Activated T-cell treated with anti-CD3 and anti-CD28 coated beads for 48 hours (primary cell): ENCODE results near the gene NME8.
A peak's percentile ranks its signal among the peaks of the same experiment; 100 is the strongest.
"Not testable (repeated sequence)": the region's sequence is repeated elsewhere in the genome, so short reads cannot be mapped to it uniquely, and the experiment has no call there.

Experiments used
- DNase-seq: peaks from one replicate; pipeline ENCODE4 v3.0.0-alpha.2; 2020; ENCODE audit warnings: low read depth

The NME8 gene

DNA sequence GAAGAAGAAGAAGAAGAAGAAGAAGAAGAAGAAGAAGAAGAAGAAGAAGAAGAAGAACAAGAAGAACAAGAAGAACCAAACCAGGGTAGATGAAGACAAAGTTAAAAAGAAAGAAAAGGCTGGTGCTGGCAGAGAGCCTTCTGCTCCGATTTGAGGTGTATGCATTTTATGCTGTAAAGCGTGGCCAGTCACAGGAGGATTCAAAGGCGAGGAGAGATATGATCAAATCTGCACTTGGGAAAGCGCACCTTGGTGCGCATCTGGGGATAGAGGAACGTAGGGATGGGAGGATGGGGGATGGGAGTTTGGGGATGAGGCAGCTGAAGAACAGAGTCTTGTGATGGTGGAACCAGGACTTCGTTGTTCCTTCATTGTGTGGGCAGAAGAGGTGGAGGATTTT lies at the start of gene NME8:
TSS of gene NME8 (plus strand) at position 301 of the 400 bp plus-strand sequence. CDS start 1,670 bp downstream, outside the sequence.
- DNase-seq: no peak

- no peak for DNase-seq
Observed at GRCh38 chr7:37806152-37806551, 42.2 kb upstream of the NME8 start.

- DNase-seq: not testable (repeated sequence)
Observed at GRCh38 chr7:37812161-37812580, 36.2 kb upstream of the NME8 start.

DNA sequence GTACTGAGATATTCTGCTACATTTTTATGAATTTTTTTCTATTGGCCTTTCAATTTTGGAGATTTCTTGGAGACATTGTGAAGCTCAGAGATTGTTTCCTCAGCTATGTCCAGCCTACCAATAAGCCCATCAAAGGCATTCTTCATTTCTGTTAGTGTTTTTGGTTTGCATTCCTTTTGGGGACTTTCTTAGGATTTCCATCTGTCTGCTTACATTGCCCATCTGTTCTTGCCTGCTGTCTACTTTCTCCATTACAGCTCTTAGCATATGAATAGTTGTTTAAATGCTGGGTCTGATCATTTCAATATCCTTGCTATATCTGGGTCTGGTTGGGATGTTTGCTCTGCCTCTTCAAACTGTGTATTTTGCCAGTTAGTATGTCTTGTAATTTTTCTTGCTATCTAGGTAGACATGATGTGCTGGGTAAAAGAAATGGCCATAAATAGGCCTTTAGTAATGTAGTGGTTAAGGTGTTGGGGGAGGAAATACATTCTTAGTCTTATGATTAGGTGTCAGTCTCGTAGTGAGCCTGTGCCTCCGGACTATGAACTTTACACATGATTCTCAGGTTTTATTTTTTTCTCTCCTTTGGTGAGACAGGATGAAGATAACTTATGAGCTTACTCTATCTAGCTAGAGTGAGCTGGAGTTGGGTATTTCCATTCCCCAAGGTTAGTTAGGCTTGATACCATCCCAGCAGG lies 32.6 kb upstream of the NME8 start:
- no peak for DNase-seq

DNA sequence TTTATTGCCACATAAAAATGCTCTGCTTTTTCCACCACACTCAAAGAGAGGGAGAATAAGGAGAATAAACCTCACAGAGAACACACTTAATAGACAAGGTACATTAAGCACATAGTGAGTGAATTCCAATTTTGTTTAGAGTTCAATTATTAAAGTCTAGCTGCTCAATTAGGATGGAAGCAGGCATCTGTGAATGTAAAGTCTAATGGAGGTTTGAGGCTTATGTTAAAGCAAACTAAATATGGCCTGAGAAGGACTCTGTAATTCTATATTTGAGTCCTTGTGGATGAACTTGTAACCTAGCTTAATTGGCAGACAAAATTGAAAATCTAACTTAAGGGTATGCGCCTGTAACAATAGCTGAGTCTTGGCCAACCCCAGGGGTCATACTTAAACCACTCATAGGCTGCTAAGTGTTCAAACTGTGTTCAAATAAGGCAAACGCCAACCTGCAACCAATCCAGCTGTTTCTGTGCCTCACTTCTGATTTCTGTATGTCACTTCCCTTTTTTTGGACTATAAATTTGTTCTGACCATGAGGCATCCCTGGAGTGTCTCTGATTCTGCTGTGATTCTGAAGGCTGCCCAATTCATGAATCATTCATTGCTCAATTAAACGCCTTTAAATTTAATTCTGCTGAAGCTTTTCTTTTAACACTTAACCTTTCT lies 31.3 kb upstream of the NME8 start:
- DNase-seq: no peak

DNA sequence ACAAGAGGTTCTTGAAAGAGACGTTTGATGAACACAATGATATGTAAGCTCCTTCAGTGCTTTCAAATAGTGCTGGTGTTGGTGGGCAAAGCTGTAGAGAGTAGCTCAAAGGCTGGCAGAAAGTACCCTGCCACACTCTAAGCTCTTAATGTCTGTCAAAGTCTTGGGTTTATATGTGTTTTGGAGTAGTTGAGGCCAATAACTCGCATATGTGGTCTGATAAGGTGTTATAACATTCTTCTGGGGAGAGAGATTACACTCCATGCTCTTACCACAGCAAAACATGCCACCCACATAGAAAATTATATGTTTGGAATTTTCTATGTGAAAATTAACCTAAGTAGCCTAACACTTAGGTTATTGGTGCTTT lies 30.8 kb upstream of the NME8 start:
- DNase-seq: no peak

- no peak for DNase-seq
Observed at GRCh38 chr7:37817996-37818720, 30.2 kb upstream of the NME8 start.

- DNase-seq: no peak
Observed at GRCh38 chr7:37820708-37821468, 27.5 kb upstream of the NME8 start.

DNA sequence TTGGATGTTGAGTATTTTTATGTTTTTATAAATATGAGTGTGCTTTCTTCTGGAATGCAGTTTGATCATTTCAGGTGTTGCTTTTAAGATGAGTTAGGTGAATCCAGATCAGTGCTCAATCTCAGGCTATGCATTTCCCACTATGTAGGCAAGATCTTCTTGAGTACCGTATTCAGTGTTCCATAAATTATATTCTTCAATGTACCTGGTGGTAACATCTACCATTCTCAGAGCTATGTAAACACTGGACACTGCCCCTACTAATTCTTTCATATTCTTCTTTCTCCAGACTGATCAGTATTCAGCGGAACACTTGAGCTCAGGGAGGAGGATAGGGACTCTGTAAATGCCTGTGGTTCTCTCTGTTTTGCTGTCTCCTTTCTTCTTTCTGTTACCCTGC lies 25.5 kb upstream of the NME8 start:
- no peak for DNase-seq

DNA sequence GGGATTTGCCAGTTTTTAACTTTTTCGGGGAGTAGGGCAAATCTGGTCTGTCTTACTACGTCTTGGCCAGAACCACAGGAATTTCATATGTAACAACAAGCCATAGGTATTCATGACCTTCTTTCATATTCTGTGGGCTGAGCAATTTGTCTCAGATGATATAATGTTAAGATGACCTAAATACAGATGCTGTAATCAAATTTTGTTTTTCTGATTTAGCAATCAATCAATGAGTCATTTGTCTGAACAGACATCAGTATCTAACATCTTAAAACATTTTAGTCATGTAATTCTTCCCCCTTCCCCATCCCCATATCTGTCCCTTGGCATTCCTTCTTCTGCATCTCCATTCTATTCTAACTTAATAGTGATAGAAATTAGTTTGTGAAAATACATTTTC lies 24.8 kb upstream of the NME8 start:
- DNase-seq: no peak

DNA sequence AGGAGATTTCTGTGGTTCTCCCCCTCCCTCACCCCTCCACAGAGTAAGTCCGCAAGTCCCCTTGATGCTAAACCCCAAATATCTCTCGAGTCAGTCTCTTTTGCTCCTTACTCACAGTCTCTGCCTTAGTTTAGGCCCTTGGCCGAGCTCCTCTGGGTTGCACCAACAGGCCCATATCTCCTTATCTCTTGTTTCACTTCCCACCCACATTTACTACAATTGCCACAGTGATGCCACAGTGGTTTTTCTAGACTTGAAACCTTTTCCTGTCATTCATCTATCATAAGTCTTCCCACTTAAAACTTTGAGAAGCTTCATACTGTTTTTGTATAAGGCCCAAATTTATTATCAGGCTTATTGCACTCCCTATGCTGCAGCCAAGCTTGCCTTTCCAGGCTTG lies 23.4 kb upstream of the NME8 start:
- DNase-seq: peak; percentile 11

DNA sequence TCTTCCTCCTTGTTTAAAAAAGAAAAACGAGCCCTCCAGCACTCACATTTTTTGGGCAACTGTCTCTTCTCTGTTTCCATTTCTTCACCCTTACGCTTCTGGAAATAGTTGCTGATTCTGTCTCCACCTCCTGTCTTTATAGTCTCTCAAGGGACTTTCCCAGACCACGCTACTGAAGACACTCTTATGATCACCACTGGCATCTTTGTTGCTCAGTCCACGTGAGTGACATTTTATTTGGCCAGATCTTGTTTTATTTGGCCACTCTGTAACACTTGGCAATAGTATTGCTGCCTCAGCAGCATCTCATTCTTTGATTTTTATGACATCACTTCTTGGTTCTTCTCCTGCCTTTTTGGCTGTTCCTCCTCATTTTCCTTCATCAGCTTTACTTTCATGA lies 21.6 kb upstream of the NME8 start:
- DNase-seq: no peak

DNA sequence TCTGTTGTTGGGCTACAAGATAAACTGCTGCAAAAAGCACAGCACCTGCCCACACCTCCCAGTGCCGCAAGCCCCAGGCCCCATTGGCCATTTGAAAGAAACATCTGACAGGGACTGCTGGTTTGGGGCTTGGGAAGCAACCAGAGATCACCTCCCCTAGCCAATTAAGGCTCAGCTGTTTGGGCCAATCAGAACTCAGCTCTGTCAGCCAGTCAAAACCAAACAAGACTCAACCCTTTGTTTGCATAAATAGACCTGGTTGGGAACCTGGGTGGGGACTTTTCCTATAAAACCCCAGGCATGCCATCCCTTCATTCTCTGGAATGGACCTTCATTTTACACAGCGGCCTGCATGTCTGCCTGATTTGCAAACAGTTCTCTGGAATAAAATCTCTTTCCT lies 17.2 kb upstream of the NME8 start:
- DNase-seq: no peak

GRCh38 chr7:37832194-37832593 lies 16.2 kb upstream of the NME8 start:
- no peak for DNase-seq

- peak; percentile 7 for DNase-seq
Observed at GRCh38 chr7:37833107-37833817, 15.1 kb upstream of the NME8 start.

GRCh38 chr7:37833818-37834146 lies 14.6 kb upstream of the NME8 start:
- no peak for DNase-seq

DNA sequence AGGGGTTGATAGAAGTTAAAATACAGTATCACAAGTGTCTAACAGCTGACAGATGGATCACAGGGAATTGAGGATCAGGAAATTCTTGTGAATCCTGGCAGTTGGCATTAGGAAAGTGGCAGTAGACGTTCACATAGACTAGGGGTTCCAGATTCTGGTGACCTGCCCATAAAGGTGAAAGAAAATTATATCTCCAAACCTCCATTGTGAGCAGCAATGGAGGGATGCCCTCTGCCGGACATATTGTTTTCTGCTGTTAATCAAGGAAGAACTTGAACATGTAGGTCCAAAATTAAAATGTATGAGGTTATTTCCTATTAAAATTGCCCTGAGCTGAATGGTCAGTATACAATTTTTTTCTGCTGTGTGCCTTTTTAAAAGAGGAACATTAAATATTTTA lies 5.1 kb downstream of the NME8 start:
- DNase-seq: no peak

DNA sequence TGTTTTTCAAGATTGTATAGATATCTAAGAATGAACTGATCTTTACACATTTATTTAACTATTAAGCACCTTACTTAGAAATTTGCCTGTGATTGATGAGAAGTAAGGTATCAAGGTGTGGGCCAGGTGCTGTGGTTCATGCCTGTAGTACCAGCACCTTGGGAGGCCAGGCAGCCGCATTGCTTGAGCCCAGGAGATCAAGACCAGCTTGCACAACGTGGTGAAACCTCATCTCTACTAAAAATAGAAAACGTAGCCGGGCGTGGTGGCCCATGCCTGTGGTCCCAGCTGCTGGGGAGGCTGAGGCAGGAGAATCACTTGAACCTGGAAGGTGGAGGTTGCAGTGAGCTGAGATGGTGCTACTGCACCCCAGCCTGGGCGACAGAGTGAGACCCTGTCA lies 33.7 kb downstream of the NME8 start:
- DNase-seq: no peak

DNA sequence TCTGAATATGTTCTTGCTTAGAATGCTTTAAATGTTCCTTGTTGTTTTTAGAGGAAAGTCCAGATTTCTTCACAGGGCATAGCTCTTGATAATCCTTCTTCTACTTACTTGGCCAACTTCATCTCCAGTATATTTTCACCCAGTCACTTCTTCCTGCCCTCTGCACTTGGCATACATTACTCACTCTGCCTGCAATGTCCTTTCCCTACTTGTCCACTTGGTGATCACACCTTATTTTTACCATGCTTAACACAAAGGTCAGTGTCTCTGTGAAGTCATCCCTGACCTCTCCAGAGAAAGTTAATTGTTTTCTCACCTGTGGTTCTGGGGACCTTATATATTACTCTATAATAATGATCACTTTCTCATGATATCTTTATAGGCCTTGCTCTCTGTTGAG lies 45.0 kb downstream of the NME8 start:
- DNase-seq: no peak

- no peak for DNase-seq
Observed at GRCh38 chr7:37894671-37895070, 46.3 kb downstream of the NME8 start.

- no peak for DNase-seq
Observed at GRCh38 chr7:37899712-37900247, 51.4 kb downstream of the NME8 start.
